HG02938 (cell line): Measurements from ENCODE around the gene ETNK2.

Experiments used
- ATAC-seq: cut with Tn5 transposase; IDR thresholded peaks from one replicate; pipeline ENCODE4 v1.9.1; 2021; ENCODE audit warnings: mild to moderate bottlenecking, moderate library complexity; ENCODE audit not compliant: unreplicated experiment

ETNK2 gene

GRCh38 chr1:204087181-204087892 lies 64.5 kb downstream of the ETNK2 start:
- ATAC-seq = no peak

- no peak for ATAC-seq
Measured at GRCh38 chr1:204085876-204086275, 66.0 kb downstream of the ETNK2 start.

- ATAC-seq = no peak
Measured at GRCh38 chr1:204084247-204084772, 67.5 kb downstream of the ETNK2 start.

GRCh38 chr1:204083491-204083890 lies 68.4 kb downstream of the ETNK2 start:
- ATAC-seq = no peak

GRCh38 chr1:204081791-204082513 lies 69.9 kb downstream of the ETNK2 start:
- ATAC-seq = no peak

GRCh38 chr1:204081164-204081790 lies 70.6 kb downstream of the ETNK2 start:
- no peak for ATAC-seq
